ENCODE data around the gene DLG4.

DLG4 gene

GRCh38 chr17:7242717-7243452 is 23.2 kb upstream of the DLG4 start (continued):
- TF ChIP-seq GLIS2 (tag by site-specific recombination; IDR thresholded peaks at IDR 0.05) (peak; percentile 96), ZNF274 (IDR thresholded peaks at IDR 0.05; ENCODE audit: low read length) (no peak), ZNF274 (tag by site-specific recombination; IDR thresholded peaks at IDR 0.05; ENCODE audit: borderline replicate concordance) (no peak), ZNF169 (tag by site-specific recombination; IDR thresholded peaks at IDR 0.05) (no peak), ZNF184 (tag by site-specific recombination; IDR thresholded peaks at IDR 0.05) (0 out of 2 replicates have a peak, but pooled peaks have one; percentile 23), ZNF341 (tag by site-specific recombination; IDR thresholded peaks at IDR 0.05; ENCODE audit: low read depth) (peak; percentile 78), ZNF37A (tag by site-specific recombination; IDR thresholded peaks at IDR 0.05) (no peak), ZNF23 (tag by site-specific recombination; IDR thresholded peaks at IDR 0.05; ENCODE audit: borderline replicate concordance) (no peak), ZNF704 (tag by site-specific recombination; IDR thresholded peaks at IDR 0.05) (no peak), ZNF112 (tag by site-specific recombination; IDR thresholded peaks at IDR 0.05) (no peak), ZNF747 (tag by site-specific recombination; IDR thresholded peaks at IDR 0.05) (no peak), ZNF707 (tag by site-specific recombination; IDR thresholded peaks at IDR 0.05) (no peak), INSM2 (tag by site-specific recombination; IDR thresholded peaks at IDR 0.05) (peak; percentile 97), ZNF488 (tag by site-specific recombination; IDR thresholded peaks at IDR 0.05) (peak; percentile 62; the same call in 1 of the 2 replicates), ZNF223 (tag by site-specific recombination; IDR thresholded peaks at IDR 0.05) (no peak), ZNF571 (tag by site-specific recombination; IDR thresholded peaks at IDR 0.05) (no peak), SP2 (tag by site-specific recombination; IDR thresholded peaks at IDR 0.05) (peak; percentile 95), ZNF18 (tag by site-specific recombination; IDR thresholded peaks at IDR 0.05) (peak; percentile 55; the same call in 1 of the 2 replicates), WT1 (tag by site-specific recombination; IDR thresholded peaks at IDR 0.05) (peak; percentile 86), SP7 (tag by site-specific recombination; IDR thresholded peaks at IDR 0.05) (peak; percentile 98), ZBTB11 (tag by site-specific recombination; conservative IDR thresholded peaks at IDR 0.05; ENCODE audit: low read depth) (peak; percentile 57; the same call in 1 of the 2 replicates), ZNF529 (tag by site-specific recombination; IDR thresholded peaks at IDR 0.05; ENCODE audit: insufficient replicate concordance) (no peak), PRDM2 (tag by site-specific recombination; IDR thresholded peaks at IDR 0.05; ENCODE audit: borderline replicate concordance) (no peak), ZNF561 (tag by site-specific recombination; IDR thresholded peaks at IDR 0.05; ENCODE audit: borderline replicate concordance) (peak; percentile 93), ZNF670 (tag by site-specific recombination; IDR thresholded peaks at IDR 0.05; ENCODE audit: low read depth) (no peak)

Data from HEK293 (cell line).